Central memory CD8-positive, alpha-beta T cell (primary cell): ENCODE results near the gene RNFT1.
"Not testable (repeated sequence)": the region's sequence is repeated elsewhere in the genome, so short reads cannot be mapped to it uniquely, and the experiment has no call there.

Source experiments
- ATAC-seq: fragments of 150-1000 bp; cut with Tn5 transposase; replicated peaks from 2 replicates; pipeline ENCODE4 v1.10.0; 2022; ENCODE audit warnings: mild to moderate bottlenecking, moderate FRiP score, moderate number of reproducible peaks; ENCODE audit not compliant: poor library complexity, severe bottlenecking; ENCODE audit errors: extremely low read depth
- DNase-seq, 2 donors: peaks; one replicate each; pipeline ENCODE4 v3.0.0; 2021; ENCODE audit warnings: low spot score in 2 of 2
- H3K27ac Mint-ChIP-seq: one replicate; pipeline ENCODE4 v1.8.0; 2022; ENCODE audit warnings: low read depth, mild to moderate bottlenecking, moderate library complexity, mixed read lengths
- H3K27me3 Mint-ChIP-seq: one replicate; pipeline ENCODE4 v1.8.0; 2022; ENCODE audit warnings: mixed read lengths
- H3K36me3 Mint-ChIP-seq: one replicate; pipeline ENCODE4 v1.8.0; 2022; ENCODE audit warnings: mild to moderate bottlenecking, moderate library complexity, mixed read lengths; ENCODE audit not compliant: insufficient read depth
- H3K4me1 Mint-ChIP-seq: one replicate; pipeline ENCODE4 v1.8.0; 2022; ENCODE audit warnings: mixed read lengths
- H3K4me3 Mint-ChIP-seq: one replicate; pipeline ENCODE4 v1.8.0; 2022; ENCODE audit warnings: mild to moderate bottlenecking, moderate library complexity, mixed read lengths
- H3K9me3 Mint-ChIP-seq: one replicate; pipeline ENCODE4 v1.8.0; 2022; ENCODE audit warnings: mixed read lengths

The RNFT1 gene

DNA sequence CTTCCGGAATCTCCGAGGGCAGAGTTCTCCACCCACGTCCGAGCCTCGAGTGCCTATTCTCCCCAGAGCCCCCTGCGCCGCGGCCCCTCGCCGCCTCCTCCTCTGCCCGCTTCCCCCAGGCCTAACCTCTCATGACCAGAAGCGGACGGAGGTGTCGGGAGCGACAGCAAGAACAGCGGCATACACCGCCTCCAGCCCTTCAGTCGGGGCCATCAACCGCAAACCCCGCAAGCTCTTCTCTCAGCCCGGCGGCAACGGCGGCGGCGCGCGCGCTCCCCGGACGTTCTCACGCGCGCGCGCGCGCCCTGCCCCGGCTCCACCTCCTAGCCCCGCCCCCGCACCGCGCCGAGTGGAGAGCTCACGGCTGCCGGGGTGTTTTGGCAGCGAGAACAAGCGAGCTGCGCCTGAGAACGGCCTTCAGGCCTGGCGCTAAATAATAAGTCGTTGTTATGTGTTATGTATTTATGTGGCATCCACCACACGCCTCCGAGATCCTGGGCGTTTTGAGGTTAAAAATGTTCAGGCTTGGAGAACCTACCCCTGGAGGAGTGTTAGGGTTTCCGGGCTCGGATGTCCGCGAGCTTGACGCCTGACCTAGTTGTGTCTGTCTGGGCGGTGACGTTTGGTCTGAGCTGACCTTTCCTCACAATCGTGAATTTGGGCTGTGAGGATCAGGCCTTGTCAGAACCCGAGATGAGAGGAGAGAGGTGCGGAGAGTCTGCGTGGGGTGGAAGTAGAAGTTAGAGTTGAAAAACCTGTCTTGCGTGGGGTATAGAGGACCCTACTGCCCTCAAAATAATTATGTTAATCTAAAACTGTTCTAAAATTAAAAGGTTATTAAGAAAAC, at the start of gene RNFT1:
RNFT1 (minus strand) TSS at position 259 of the 847 bp plus-strand sequence; CDS start at position 182, 77 bp downstream.
- Mint-ChIP-seq H3K27ac (peak within 1 kb of the TSS; percentile 98), H3K4me1 (peaks cover 18% of the 10 kb centered on the region), H3K36me3 (peaks cover 15% of the 10 kb centered on the region), H3K4me3 (peak within 1 kb of the TSS; percentile 95), H3K9me3 (no peaks in the 10 kb centered on the region), H3K27me3 (no peaks in the 10 kb centered on the region)
- ATAC-seq (peak; percentile 90), DNase-seq (peak; percentile 77 to 80)

- not testable (repeated sequence) for ATAC-seq, H3K36me3 Mint-ChIP-seq, H3K4me3 Mint-ChIP-seq, H3K4me1 Mint-ChIP-seq, H3K27me3 Mint-ChIP-seq, H3K27ac Mint-ChIP-seq, DNase-seq, H3K9me3 Mint-ChIP-seq
Observed at GRCh38 chr17:60009326-60009725, 44.8 kb upstream of the RNFT1 start.

- not testable (repeated sequence) for H3K27me3 Mint-ChIP-seq, H3K9me3 Mint-ChIP-seq, H3K27ac Mint-ChIP-seq, H3K4me3 Mint-ChIP-seq, DNase-seq, ATAC-seq, H3K36me3 Mint-ChIP-seq, H3K4me1 Mint-ChIP-seq
Observed at GRCh38 chr17:60008377-60008776, 43.8 kb upstream of the RNFT1 start.

DNA sequence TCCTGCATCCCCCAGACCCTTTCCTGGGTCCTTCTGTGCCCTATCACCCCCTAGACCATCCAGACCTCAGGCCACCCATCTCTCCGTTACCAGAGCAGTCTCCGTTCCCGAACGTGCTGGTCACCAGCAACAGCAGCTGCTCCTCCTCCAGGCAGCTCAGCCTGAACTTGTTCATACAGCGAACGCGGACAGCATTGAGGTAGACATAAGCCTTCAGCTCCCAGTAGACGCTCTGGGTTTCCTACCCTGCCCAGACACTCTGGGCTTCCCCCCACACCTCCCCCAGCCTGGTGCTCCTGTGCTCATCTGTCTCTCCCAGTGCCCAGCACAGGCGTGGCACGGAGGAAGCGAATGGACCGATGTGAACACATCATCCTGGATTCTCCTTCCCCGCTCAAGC, 41.6 kb upstream of the RNFT1 start:
- no peak for ATAC-seq
- Mint-ChIP-seq H3K9me3 (no peaks in the 10 kb centered on the region), H3K36me3 (no peaks in the 10 kb centered on the region), H3K27me3 (no peaks in the 10 kb centered on the region), H3K27ac (no peak overlapping the region), H3K4me1 (no peaks in the 10 kb centered on the region), H3K4me3 (no peak overlapping the region)
- no peak for DNase-seq

DNA sequence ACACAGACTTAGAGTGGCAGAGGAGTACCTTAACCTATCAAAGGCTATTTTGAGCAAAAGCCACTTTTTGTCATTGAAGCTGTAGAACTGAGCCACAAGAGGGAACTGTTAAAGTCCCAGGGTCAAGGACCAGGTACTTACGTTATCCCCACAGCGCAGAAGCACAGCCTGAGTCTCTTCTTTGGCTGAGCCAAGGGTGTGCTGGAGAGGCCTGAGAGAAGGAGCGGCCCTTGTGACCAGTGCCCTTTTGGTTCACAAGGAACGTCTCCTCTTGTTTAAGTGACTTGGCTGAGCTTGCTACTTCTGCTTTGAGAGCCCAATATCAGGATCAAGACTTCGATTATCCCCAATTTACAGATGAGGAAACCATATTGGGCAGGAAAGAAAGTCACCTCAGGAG, 40.0 kb upstream of the RNFT1 start:
- H3K27me3 Mint-ChIP-seq, H3K36me3 Mint-ChIP-seq, ATAC-seq, DNase-seq, H3K4me1 Mint-ChIP-seq, H3K9me3 Mint-ChIP-seq, H3K4me3 Mint-ChIP-seq: not testable (repeated sequence)
- H3K27ac Mint-ChIP-seq = peak overlapping the region; percentile 32

- DNase-seq, H3K36me3 Mint-ChIP-seq, H3K9me3 Mint-ChIP-seq, ATAC-seq, H3K4me3 Mint-ChIP-seq, H3K27me3 Mint-ChIP-seq, H3K4me1 Mint-ChIP-seq, H3K27ac Mint-ChIP-seq: not testable (repeated sequence)
Observed at GRCh38 chr17:60002405-60002804, 37.9 kb upstream of the RNFT1 start.

DNA sequence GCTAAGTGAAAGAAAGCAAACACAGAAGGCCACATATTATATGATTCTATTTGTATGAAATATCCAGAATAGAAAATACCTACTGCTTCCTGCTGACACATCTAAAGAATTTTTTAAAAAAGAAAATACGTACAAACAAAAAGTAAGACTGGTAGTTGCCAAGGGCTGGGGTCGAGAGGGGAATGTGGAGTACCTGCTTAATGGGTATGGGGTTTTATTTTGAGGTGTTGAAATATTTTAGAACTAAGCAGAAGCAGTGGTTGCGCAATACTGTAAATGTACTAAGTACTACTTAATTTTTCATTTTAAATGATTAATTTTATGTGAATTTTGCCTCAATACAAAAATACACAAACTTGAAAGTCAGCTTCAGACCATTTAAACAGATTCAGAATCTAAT, 32.1 kb upstream of the RNFT1 start:
- not testable (repeated sequence) for DNase-seq, H3K27me3 Mint-ChIP-seq, H3K4me1 Mint-ChIP-seq, ATAC-seq, H3K36me3 Mint-ChIP-seq, H3K9me3 Mint-ChIP-seq, H3K27ac Mint-ChIP-seq, H3K4me3 Mint-ChIP-seq

DNA sequence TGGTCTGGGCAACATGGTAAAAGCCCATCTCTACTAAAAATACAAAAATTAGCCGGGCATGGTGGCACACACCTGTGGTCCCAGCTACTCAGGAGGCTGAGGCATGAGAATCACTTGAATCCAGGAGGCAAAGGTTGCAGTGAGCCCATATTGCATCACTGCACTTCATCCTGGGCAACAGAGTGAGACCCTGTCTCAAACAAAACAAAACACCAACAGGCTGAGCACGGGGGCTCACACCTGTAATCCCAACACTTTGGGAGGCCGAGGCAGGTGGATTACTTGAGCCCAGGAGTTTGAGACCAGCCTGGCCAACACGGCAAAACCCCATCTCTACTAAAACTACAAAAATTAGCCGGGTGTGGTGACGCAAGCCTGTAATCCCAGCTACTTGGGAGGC, 10.6 kb upstream of the RNFT1 start:
- H3K9me3 Mint-ChIP-seq, H3K4me1 Mint-ChIP-seq, H3K27me3 Mint-ChIP-seq, H3K36me3 Mint-ChIP-seq, ATAC-seq, DNase-seq, H3K27ac Mint-ChIP-seq, H3K4me3 Mint-ChIP-seq: not testable (repeated sequence)

- H3K9me3 Mint-ChIP-seq, H3K27me3 Mint-ChIP-seq, H3K36me3 Mint-ChIP-seq, ATAC-seq, H3K4me1 Mint-ChIP-seq, H3K4me3 Mint-ChIP-seq, DNase-seq, H3K27ac Mint-ChIP-seq: not testable (repeated sequence)
Observed at GRCh38 chr17:59973483-59973882, 8.9 kb upstream of the RNFT1 start.

GRCh38 chr17:59972778-59973177, 8.2 kb upstream of the RNFT1 start:
- no peaks in the 10 kb centered on the region for H3K9me3 Mint-ChIP-seq
- H3K4me1 Mint-ChIP-seq = no peaks in the 10 kb centered on the region
- no peak for ATAC-seq
- H3K4me3 Mint-ChIP-seq = no peak overlapping the region
- H3K36me3 Mint-ChIP-seq = no peaks in the 10 kb centered on the region
- DNase-seq = no peak
- no peaks in the 10 kb centered on the region for H3K27me3 Mint-ChIP-seq
- no peak overlapping the region for H3K27ac Mint-ChIP-seq

GRCh38 chr17:59971771-59972170, 7.2 kb upstream of the RNFT1 start:
- H3K36me3 Mint-ChIP-seq, ATAC-seq, H3K4me1 Mint-ChIP-seq, DNase-seq, H3K9me3 Mint-ChIP-seq, H3K27ac Mint-ChIP-seq, H3K27me3 Mint-ChIP-seq, H3K4me3 Mint-ChIP-seq: not testable (repeated sequence)

GRCh38 chr17:59963738-59964481, 630 bp downstream of the RNFT1 start:
- Mint-ChIP-seq H3K27ac (peak overlapping the region; percentile 98), H3K4me3 (peak overlapping the region; percentile 95), H3K27me3 (no peaks in the 10 kb centered on the region), H3K4me1 (peaks cover 25% of the 10 kb centered on the region), H3K36me3 (peaks cover 20% of the 10 kb centered on the region), H3K9me3 (no peaks in the 10 kb centered on the region)
- DNase-seq = peak in 1 of 2 donors; percentile 36
- peak; percentile 77 for ATAC-seq
